Hematopoietic multipotent progenitor cell treated with erythropoietin and hydrocortisone succinate and interleukin-3 and kit ligand, for 17 days (in vitro differentiated cells): ENCODE data around the gene TMEM218.

ENCODE experiments used
- DNase-seq: peaks from one replicate; pipeline ENCODE4 v3.0.0-alpha.2; 2015; ENCODE audit warnings: low spot score

The TMEM218 gene

DNA sequence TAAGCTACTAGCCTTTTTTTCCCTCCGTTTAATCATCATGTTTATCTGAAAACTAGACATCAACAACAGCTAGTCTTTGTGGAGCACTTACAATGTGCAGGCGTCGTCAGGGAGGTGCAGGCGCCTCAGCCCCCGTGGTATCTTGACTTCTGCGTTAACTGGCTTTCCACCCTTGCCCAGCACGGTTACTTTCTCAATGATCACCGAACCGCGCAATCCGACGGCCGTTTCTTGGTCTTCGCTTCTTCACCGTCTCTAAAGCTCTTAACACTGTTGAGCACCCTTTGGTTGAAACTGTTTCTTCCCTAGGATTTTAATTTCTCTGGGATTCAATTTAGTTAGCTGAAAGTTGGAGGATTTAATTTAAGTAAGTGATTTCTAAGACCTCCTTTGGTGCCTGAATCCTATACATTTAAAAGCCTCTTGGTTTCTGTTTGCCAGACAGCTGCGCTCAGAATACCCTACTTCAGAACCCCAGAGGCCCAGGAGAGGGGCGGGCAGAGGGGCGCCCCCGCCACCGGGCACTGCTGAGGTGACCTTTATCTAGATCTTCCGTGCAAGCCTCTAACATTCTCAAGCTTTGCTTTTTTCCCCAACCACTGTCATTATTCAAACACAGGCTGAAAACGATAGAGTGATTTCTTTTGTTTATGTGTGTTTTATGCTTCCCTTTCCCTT, 18.0 kb upstream of the TMEM218 start:
- no peak for DNase-seq

GRCh38 chr11:125128450-125128849, 17.0 kb upstream of the TMEM218 start:
- no peak for DNase-seq

- no peak for DNase-seq
Measured at GRCh38 chr11:125124618-125124992, 13.2 kb upstream of the TMEM218 start.

DNA sequence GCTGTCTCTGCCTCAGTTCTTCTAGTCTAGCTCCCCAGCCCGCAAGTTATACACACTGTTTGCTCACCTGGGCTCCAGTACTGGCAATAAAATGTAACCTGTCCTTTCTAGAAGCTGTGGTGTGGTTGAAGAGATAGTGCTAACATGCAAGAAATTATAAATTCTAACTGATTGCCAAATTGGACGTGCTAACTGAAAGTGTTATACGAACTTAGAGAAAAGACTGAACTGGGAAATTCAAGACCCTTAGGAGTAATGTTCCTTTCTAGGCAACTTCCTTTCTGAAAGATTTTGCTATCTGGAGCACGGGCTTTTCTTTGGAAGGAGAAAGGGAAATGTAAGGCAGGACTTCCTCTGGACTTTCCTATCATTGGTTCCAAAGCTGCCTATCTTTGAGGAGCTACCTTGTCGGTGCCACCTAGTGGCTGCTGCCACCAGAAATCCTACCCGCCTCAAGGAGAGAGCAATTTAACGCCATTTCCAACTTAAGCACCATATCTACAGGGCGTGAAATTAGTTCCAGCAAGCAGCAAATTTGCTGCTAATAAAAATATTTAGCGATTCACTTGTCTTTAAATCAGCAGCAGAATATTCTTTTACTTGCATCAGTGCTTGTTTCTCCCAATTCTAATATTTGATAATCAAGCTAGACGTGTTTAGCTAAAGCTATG, 12.7 kb upstream of the TMEM218 start:
- DNase-seq = peak; percentile 21

DNA sequence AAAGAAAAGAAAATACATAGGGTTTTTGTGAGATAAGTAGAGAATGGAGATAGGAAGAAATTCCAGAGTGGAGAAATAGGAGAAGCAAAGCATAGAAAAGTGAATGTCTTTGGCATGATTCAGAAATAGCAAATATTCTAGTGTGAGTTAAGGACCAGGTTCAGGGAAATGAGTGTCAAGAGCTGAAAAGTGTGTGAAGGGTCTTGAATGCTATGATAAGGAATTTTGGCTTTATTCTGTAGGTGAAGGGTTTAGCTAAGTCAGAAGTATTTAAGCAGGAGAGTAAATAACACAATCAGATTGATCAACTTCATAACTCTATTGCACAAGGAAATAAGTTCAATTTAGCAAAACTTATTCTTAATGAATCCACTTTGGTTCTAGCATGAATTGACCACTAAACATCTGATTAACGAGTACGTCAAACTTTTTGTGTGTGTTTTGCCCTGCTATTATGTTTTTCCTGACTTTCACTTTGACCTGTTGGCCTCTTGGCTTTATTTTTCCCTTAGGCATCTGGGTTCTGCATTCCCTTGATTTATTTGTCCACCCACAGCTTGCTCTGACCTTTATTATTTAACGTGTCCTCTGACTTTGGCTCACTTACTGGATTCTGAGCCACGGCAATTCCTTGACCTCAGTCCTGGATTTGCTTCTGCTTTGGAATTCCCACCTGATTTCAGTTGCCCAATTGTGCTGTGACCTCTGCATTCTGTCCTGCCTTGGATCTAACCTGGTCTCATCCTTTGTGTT, 11.9 kb upstream of the TMEM218 start:
- DNase-seq = no peak

DNA sequence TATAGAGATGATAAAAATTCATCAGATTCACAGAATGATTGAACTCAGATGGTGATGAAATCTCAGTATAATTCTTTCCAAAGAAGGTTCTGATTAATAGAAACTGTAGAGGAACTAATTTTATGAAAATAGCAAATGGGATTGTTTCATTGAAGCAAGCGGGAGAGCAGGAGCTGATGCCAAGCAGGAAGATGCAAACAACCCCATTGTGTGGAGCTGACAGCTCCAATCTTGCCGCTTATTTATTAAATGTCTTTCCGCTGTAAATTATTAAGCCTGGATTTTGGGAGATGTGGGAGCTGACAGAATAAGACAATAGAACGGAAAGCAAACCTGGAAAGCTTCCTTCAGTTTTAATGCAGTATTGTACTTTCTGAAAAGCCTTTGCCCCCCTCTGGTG, 6.0 kb upstream of the TMEM218 start:
- DNase-seq = no peak

DNA sequence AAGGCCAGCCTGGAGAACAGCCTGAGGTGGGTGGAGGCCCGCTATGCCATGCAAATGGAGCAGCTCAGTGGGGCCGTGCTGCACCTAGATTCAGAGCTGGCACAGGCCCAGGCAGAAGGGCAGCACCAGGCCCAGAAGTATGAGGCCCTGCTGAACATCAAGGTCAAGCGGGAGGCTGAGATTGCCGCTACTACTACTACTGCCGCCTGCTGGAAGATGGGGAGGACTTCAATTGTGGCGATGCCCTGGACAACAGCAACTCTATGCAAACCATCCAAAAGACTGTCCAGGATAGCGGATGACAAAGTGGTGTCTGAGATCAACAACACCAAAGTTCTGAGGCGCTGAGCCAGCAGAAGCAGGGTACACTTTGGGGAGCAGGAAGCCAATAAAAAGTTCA, 3.1 kb upstream of the TMEM218 start:
- DNase-seq = no peak

- DNase-seq = no peak
Measured at GRCh38 chr11:125112208-125112604, 780 bp upstream of the TMEM218 start.

DNA sequence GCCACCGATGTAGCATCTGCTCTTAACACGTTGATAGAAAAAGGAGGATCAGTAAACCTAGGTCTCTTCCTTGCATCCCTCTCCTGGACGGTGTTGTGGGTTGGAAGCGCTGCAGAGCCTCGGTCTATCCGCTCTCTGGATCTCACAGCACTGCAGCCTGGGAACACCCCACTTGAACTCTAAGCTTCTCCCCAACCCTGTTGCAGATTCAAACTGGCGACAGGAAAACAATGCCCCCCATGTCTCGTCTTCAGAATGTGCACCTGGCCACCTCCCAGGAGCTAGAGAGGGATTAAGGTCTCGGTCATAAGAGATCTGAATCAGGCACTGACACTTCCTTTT, 454 bp downstream of the TMEM218 start:
- DNase-seq = peak; percentile 43

- peak; percentile 6 for DNase-seq
Measured at GRCh38 chr11:125110506-125110905, 920 bp downstream of the TMEM218 start.

- DNase-seq = no peak
Measured at GRCh38 chr11:125108469-125108868, 3.0 kb downstream of the TMEM218 start.

GRCh38 chr11:125105926-125106325, 5.5 kb downstream of the TMEM218 start:
- DNase-seq = no peak

- no peak for DNase-seq
Measured at GRCh38 chr11:125102510-125102909, 8.9 kb downstream of the TMEM218 start.

DNA sequence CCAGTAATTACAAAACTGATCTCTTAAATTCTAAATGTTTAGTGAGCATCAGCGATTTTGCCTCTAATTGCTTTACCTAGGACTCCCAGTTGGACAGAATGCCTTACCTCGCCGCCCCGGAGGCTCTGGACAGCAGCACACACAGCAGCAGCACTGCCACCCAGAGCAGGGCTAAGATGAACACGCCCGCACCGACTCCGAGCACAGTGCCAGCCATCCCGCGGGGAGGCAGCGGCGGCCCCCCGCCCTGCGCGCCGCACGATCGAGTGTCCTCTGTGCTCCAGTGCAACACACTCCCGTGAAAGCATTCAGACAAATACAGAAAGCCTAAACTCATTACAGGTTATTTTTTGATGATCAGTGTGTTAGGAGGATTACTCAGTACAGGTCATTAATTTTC, 9.4 kb downstream of the TMEM218 start:
- DNase-seq = no peak

DNA sequence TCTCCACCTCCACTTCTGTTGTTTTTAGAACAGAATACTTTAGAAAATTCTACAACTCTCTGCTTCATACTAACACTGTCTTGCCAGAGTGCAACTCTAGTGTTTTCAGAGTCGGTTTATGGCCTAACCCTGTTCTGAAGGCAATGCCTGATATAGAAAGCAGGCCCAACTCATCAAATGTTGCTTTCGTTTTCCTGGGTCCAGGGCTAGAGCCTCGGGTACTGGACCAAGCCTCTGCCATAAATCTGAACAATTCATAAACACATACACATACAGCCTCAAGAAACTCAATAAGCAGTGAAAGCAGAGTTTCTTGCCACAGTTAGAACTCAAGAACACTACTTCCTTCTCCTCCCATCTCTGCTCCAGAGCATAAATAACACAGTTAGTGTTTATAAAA, 9.8 kb downstream of the TMEM218 start:
- no peak for DNase-seq

GRCh38 chr11:125100136-125100535, 11.3 kb downstream of the TMEM218 start:
- no peak for DNase-seq

DNA sequence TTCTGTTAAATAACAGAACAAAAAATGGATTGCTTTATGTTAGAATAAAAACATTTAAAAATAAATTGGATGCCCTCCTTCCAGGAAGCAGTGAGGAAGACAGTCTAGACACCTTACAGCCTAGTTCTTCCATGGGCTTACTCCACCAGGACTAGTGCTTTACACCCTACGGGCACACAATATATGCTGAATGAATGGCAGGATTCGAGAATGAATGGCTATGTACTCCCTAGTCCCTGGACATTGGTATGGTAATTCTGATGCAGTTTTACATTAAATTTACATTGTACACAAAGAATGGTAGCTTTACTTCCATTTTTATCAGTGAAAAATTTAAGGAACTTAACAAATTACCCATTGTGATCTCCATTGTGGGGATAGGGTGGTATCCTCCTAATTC, 16.7 kb downstream of the TMEM218 start:
- no peak for DNase-seq

- no peak for DNase-seq
Measured at GRCh38 chr11:125093502-125093901, 17.9 kb downstream of the TMEM218 start.

- no peak for DNase-seq
Measured at GRCh38 chr11:125092669-125093068, 18.8 kb downstream of the TMEM218 start.

DNA sequence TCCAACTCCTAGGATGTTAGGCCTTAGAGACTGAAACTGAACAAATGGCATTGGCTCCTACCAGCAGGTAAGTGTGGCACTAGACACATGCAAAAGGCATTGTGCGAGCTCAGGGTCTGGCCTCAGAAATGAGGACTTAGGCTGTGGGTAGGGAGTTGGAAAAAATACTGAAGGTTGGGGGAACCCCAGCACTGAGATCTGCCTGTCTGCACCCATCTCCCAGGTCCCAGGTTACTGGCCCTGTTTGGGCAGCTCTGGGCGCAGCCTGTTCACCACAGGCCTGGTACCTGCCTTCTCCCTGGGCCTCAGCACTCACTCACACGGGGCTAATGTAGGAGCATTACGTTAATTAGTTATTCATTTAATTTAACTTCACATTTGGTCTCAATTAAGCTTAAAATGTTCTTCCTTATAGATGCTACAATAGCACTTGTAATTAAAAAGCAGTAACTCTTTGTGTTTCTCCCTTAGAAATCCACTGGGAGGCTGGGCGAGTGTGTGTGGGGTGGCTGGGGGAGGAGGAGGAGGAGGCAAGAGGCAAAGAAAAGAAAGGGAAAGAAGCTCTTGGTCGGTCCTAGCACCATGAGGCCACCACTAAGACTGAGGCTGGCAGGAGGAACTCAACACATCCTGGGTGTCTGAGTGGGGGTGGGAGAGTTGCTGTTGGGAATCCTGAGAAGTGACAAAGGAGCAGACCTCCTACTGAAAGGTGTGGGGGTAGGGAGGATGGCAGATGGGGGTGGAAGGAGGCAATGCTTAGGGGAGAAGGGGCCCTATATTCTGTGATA, 19.4 kb downstream of the TMEM218 start:
- DNase-seq = no peak

DNA sequence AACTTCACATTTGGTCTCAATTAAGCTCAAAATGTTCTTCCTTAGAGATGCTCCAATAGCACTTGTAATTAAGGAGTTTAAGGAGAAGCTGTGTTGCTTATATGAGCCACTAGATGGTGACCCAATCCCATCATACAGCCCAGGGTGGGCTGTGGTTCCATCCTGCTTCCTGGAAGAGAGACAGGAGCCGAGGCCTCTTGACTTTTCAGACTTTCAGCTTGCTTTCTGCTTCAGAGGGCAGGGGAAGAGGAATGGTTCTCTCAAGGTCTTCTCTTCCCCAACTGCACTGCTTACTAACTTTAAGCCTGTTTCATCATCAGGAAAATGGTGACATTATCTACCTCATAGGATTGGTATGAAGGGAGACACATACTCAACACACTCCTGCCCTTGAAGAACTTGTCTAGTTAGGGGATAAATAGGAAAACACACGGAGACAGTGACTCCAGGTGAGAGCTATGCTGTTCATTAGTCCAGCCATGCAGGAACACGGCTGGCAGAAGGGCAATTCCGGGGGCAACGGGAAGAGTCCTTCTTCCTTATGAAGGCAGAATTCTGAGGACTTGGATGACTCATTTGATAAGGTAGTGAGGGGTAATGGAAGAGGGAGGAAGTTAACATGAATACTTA, 20.1 kb downstream of the TMEM218 start:
- DNase-seq = no peak

DNA sequence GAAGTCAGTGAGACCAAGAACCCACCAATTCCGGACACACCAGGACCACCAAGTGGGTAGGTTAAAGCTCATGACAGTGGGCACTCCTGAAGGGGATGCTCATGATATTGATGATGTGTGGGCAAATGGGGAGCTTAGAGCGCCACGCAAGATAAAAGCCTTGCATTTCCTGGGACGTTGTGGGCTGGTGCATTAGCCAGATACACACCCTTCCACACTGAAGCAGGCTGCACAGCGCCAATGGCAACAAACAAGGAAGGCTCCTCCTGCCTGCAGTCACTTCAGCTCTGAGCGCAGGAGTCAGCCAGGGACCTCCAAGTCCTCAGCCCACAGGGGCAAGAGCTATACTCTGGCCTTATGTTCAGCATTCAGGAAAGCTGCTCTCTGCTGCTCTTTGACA, 20.6 kb downstream of the TMEM218 start:
- no peak for DNase-seq
